Kidney tubule cell (primary cell): ENCODE data around the gene MRPL27.
"Not testable (repeated sequence)": the region's sequence is repeated elsewhere in the genome, so short reads cannot be mapped to it uniquely, and the experiment has no call there.

Source experiments
- DNase-seq: peaks from one replicate; pipeline ENCODE4 v3.0.0-alpha.2; 2018; ENCODE audit warnings: low spot score

The MRPL27 gene

GRCh38 chr17:50345432-50346312 lies 27.3 kb downstream of the MRPL27 start, which contains the start of gene XYLT2:
Gene XYLT2 (plus strand): TSS chr17:50346126. CDS start chr17:50346141, 15 bp downstream.
- DNase-seq, result peak; percentile 91

- no peak for DNase-seq
These were observed 28.1 kb downstream of the MRPL27 start for GRCh38 chr17:50344731-50345365.

GRCh38 chr17:50339381-50339780 lies 33.6 kb downstream of the MRPL27 start:
- DNase-seq, result no peak

- no peak for DNase-seq
These were observed 34.3 kb downstream of the MRPL27 start for GRCh38 chr17:50338645-50339044.

GRCh38 chr17:50337956-50338355 lies 35.0 kb downstream of the MRPL27 start:
- no peak for DNase-seq

GRCh38 chr17:50333291-50334057 lies 39.5 kb downstream of the MRPL27 start:
- DNase-seq, result not testable (repeated sequence)

- no peak for DNase-seq
These were observed 40.8 kb downstream of the MRPL27 start for GRCh38 chr17:50332196-50332595.

- DNase-seq, result peak; percentile 83
These were observed 41.7 kb downstream of the MRPL27 start for GRCh38 chr17:50331085-50331791.

GRCh38 chr17:50330151-50330775 lies 42.7 kb downstream of the MRPL27 start:
- DNase-seq, result no peak

GRCh38 chr17:50329716-50330115 lies 43.3 kb downstream of the MRPL27 start:
- DNase-seq, result no peak

GRCh38 chr17:50328363-50329325 lies 44.3 kb downstream of the MRPL27 start:
- no peak for DNase-seq

GRCh38 chr17:50326831-50327364 lies 46.1 kb downstream of the MRPL27 start:
- DNase-seq, result no peak

GRCh38 chr17:50325906-50326305 lies 47.1 kb downstream of the MRPL27 start:
- DNase-seq, result no peak

GRCh38 chr17:50323060-50323459 lies 49.9 kb downstream of the MRPL27 start:
- DNase-seq, result no peak

- no peak for DNase-seq
These were observed 50.7 kb downstream of the MRPL27 start for GRCh38 chr17:50322271-50322670.

GRCh38 chr17:50319306-50320004 lies 53.5 kb downstream of the MRPL27 start:
- no peak for DNase-seq

- DNase-seq, result peak; percentile 28
These were observed 54.3 kb downstream of the MRPL27 start for GRCh38 chr17:50318501-50319285.
